OCI-LY3 (cell line): Measurements from ENCODE around the gene RAD51B.

Experiments
- EZH2phosphoT487 ChIP-seq: fragments of 200-600 bp; shearing (Covaris generic); IDR thresholded peaks from 2 replicates; pipeline ENCODE4 v1.6.1; 2018; ENCODE audit warnings: antibody characterized with exemption, mixed run types, low read depth
- TF ChIP-seq, protein P1 (sequence below): fragments of 200-600, 300-600 bp; sonication (generic); IDR thresholded peaks from 2 replicates; pipeline ENCODE4 v1.5.1; 2014; ENCODE audit warnings: antibody characterized with exemption, low read length, low read depth

DNA sequence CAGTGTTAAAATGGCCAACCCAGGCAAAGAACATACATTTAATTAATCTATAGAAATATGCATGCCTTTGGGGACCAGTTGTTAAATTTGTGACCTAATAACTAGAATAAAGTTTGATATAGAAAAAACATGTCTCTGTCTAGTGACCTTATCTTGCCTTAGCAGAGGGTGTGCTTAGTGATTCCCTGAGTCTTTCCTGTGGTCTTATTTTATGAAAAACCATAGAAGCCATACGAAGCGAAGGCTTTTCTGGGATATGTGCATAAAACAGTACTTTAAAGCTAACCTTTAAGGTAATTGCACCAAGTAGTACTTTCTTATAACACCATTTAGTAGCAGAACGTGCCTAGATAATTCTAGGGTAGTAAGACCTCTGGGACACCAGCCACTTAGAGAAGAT lies 593.9 kb downstream of the RAD51B start:
- TF ChIP-seq, protein P1, sequence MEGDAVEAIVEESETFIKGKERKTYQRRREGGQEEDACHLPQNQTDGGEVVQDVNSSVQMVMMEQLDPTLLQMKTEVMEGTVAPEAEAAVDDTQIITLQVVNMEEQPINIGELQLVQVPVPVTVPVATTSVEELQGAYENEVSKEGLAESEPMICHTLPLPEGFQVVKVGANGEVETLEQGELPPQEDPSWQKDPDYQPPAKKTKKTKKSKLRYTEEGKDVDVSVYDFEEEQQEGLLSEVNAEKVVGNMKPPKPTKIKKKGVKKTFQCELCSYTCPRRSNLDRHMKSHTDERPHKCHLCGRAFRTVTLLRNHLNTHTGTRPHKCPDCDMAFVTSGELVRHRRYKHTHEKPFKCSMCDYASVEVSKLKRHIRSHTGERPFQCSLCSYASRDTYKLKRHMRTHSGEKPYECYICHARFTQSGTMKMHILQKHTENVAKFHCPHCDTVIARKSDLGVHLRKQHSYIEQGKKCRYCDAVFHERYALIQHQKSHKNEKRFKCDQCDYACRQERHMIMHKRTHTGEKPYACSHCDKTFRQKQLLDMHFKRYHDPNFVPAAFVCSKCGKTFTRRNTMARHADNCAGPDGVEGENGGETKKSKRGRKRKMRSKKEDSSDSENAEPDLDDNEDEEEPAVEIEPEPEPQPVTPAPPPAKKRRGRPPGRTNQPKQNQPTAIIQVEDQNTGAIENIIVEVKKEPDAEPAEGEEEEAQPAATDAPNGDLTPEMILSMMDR: no peak
- no peak for TF ChIP-seq EZH2phosphoT487
